Testis (tissue), 3 donors: ENCODE results near the gene ARHGEF10L. TPM values are rescaled to one million over a fixed set of nuclear protein-coding genes. Genes with fewer than 3 reads are reported as not detected.

Source experiments
- DNase-seq: peaks from one replicate; pipeline ENCODE4 v3.0.0-alpha.2; 2019
- H3K27ac ChIP-seq, 2 donors: fragments of 200-600 bp; sonication (generic); one replicate each; pipeline ENCODE4 v1.5.1; 2019
- H3K27me3 ChIP-seq: fragments of 200-600 bp; sonication (generic); one replicate; pipeline ENCODE4 v1.5.1; 2019
- H3K36me3 ChIP-seq: fragments of 200-600 bp; sonication (generic); one replicate; pipeline ENCODE4 v1.5.1; 2017; ENCODE audit warnings: low read depth; ENCODE audit errors: missing control alignments
- H3K4me1 ChIP-seq: fragments of 200-600 bp; sonication (generic); one replicate; pipeline ENCODE4 v1.5.1; 2019
- H3K4me3 ChIP-seq, 2 donors: fragments of 200-600 bp; sonication (generic); one replicate each; pipeline ENCODE4 v1.5.1; 2017 to 2019
- H3K9me3 ChIP-seq: fragments of 200-600 bp; sonication (generic); one replicate; pipeline ENCODE4 v1.5.1; 2017
- CTCF ChIP-seq, 3 experiments: fragments of 450-650 bp in 2 of 3; fragments of 200-600 bp in 1 of 3; sonication (generic) in 1 of 3; IDR thresholded peaks; one replicate each; pipeline ENCODE4 v1.5.1; 2016 to 2019; ENCODE audit warnings: antibody characterized with exemption in 3 of 3, mild to moderate bottlenecking in 2 of 3, moderate library complexity in 1 of 3
- POLR2A ChIP-seq: fragments of 450-650 bp; IDR thresholded peaks from one replicate; pipeline ENCODE4 v1.6.1; 2017; ENCODE audit warnings: antibody characterized with exemption, mild to moderate bottlenecking, moderate library complexity
- WGBS, 2 donors: methylation state at CpG; one replicate each; pipeline ENCODE4 v1.1.5; 2018; 5-methylcytosine and 5-hydroxymethylcytosine counted together
- intact Hi-C: fragments of 100-400 bp; cut with DNase I; formaldehyde crosslinking; loops from one replicate; pipeline ENCODE4 v1.15.1; 2023; ENCODE audit warnings: low total_unique reads
- polyA plus RNA-seq: library from polyadenylated mRNA; stranded (reverse); fragments of 350-450 nt; fragmentation: Illumina TruSeq; extraction: RNeasy Lipid Tissue Mini Kit (QIAGEN cat#74804); gene quantifications from one replicate; pipeline ENCODE4 v1.2.3, GENCODE V29; 2014; ENCODE audit warnings: low read depth, low replicate concordance; ENCODE audit not compliant: insufficient read depth
- total RNA-seq, 2 donors: library from RNA; depleted of rRNA; stranded (reverse); fragments of >200 nt; gene quantifications; one replicate each; pipeline ENCODE4 v1.2.3, GENCODE V29; 2016

ARHGEF10L gene
- total and polyA plus RNA-seq, 3 donors from 2014 or later = 13.5 to 20.3 (median 18.4) TPM

- Histone ChIP-seq H3K9me3 (no peaks in the 10 kb centered on the region), H3K4me1 (peaks cover 11% of the 10 kb centered on the region)
- intact Hi-C loops = no loop called here
Measured at GRCh38 chr1:17591814-17592430, 52.4 kb downstream of the ARHGEF10L start.

GRCh38 chr1:17594026-17594425, 54.5 kb downstream of the ARHGEF10L start:
- TF ChIP-seq POLR2A (no peak), CTCF (IDR thresholded peaks at IDR 0.05) (no peak)
- no peaks in the 10 kb centered on the region for H3K4me1 ChIP-seq
- H3K4me3 ChIP-seq = no peak overlapping the region
- H3K9me3 ChIP-seq = no peaks in the 10 kb centered on the region
- no peaks in the 10 kb centered on the region for H3K36me3 ChIP-seq
- no peak overlapping the region for H3K27ac ChIP-seq
- no peak for DNase-seq
- intact Hi-C loops = no loop called here
- 76 to 78% methylated on average over 5 of the region's 5 CpGs for WGBS, 2 donors
- no peaks in the 10 kb centered on the region for H3K27me3 ChIP-seq

More at GRCh38 chr1:17591814-17592430, 52.4 kb downstream of the ARHGEF10L start:
- Histone ChIP-seq H3K4me3 (no peak overlapping the region), H3K27ac (no peak overlapping the region), H3K36me3 (no peaks in the 10 kb centered on the region), H3K27me3 (no peaks in the 10 kb centered on the region)
- 74 to 78% methylated on average over 5 to 7 of the region's 7 CpGs for WGBS, 2 donors
- TF ChIP-seq CTCF (IDR thresholded peaks at IDR 0.05) (no peak), POLR2A (no peak)
- DNase-seq = no peak

- TF ChIP-seq CTCF (IDR thresholded peaks at IDR 0.05) (no peak), POLR2A (no peak)
- Histone ChIP-seq H3K36me3 (no peaks in the 10 kb centered on the region), H3K4me3 (no peak overlapping the region), H3K9me3 (no peaks in the 10 kb centered on the region), H3K27me3 (no peaks in the 10 kb centered on the region), H3K27ac (no peak overlapping the region), H3K4me1 (no peaks in the 10 kb centered on the region)
- no peak for DNase-seq
- WGBS, 2 donors = 76 to 82% methylated on average over 5 to 8 of the region's 8 CpGs
- intact Hi-C loops = no loop called here
Measured at GRCh38 chr1:17594690-17595601, 55.4 kb downstream of the ARHGEF10L start.

GRCh38 chr1:17595602-17595925, 56.1 kb downstream of the ARHGEF10L start:
- DNase-seq = no peak
- Histone ChIP-seq H3K36me3 (no peaks in the 10 kb centered on the region), H3K27ac (no peak overlapping the region), H3K27me3 (no peaks in the 10 kb centered on the region), H3K4me3 (no peak overlapping the region), H3K4me1 (no peaks in the 10 kb centered on the region), H3K9me3 (no peaks in the 10 kb centered on the region)
- 79 to 88% methylated on average over 10 of the region's 10 CpGs for WGBS, 2 donors
- intact Hi-C loops = no loop called here
- no peak for TF ChIP-seq POLR2A

DNA sequence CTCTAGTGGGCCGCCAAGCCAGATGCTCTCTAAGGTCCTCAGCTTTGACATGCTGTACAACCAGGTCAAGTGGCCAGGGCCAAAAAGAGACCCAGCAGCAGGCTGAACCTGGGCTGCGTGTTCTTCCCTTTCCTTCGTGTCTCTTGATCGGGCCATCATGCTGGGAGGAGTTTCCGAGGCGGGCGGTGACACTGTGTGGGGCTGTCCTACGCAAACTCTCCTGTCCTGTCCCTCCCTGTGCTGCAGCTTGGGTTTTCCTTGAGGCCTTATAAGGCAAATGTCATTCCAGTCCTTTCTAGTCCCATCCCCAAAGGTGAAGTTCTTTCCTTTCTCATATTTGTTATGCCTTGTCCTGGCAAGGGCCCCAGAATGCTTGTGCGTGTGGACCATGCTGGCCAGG, 56.7 kb downstream of the ARHGEF10L start:
- Histone ChIP-seq H3K4me1 (no peaks in the 10 kb centered on the region), H3K9me3 (no peaks in the 10 kb centered on the region), H3K36me3 (no peaks in the 10 kb centered on the region), H3K27ac (no peak overlapping the region), H3K27me3 (no peaks in the 10 kb centered on the region), H3K4me3 (no peak overlapping the region)
- intact Hi-C loops = no loop called here
- TF ChIP-seq CTCF (IDR thresholded peaks at IDR 0.05) = no peak
- no peak for TF ChIP-seq POLR2A
- no peak for DNase-seq
- WGBS, 2 donors = 87 to 88% methylated on average over 9 of the region's 9 CpGs
